ENCODE results near the gene DBX2. TPM values are rescaled to one million over a fixed set of nuclear protein-coding genes. Genes with fewer than 3 reads are reported as not detected.
"Not testable (repeated sequence)": the region's sequence is repeated elsewhere in the genome, so short reads cannot be mapped to it uniquely, and the experiment has no call there.

The DBX2 gene
- total RNA-seq: not detected
- total RNA-seq (2013): not detected

DNA sequence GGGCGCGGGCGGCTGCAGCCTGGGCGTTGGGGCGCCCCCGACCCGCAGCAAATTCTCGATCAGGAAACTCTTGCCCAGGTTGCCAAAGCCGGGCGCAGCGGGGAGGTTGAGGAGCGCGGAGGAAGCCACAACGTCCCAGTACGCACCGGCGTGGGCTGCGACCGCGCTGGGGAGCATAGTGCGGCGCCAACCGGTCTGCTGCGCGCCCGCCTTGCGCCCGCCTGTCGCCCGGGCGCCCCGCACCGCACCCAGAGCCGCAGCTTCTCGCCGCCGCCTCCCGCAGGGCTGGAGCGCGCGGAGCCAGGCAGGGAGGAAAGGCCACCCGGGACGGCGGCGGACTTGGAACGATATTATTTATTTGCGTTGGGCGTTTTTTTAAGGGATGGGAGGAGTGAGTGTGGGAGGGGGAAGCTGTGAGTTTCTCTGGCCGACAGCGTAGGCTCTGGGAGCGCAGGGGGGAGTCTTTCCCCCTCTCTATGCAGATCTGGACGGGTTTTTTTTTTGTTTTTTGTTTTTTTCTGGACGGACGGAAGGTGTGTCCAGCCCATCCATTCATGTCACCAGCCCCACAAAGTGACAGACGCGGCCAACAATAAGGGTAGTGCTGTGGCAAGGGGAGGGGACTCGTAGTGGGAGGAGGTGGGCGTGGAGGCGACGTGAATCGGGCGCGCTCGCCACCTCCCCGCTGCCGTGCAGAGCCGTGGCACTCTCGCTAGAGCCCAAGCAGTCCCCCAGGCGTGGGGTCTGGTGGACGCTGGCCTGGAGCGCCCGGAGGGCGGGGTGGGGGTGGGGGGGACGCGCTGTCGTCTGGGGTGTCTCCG lies at the start of gene DBX2:
Gene DBX2 (minus strand): TSS at position 349 of the 821 bp plus-strand sequence. CDS start 172 bp downstream, at position 177.
- Histone ChIP-seq H3K36me3 (ENCODE audit: control insufficient read depth, insufficient read depth, low read length) (no peaks in the 10 kb centered on the region), H3K27ac (ENCODE audit: low read length) (no peak within 1 kb of the TSS), H3K9me3 (ENCODE audit: control insufficient read depth, insufficient read depth, low read length) (no peaks in the 10 kb centered on the region), H3K27me3 (ENCODE audit: control insufficient read depth, insufficient read depth, low read length) (peaks cover 18% of the 10 kb centered on the region), H3K4me1 (ENCODE audit: control insufficient read depth, insufficient read depth, low read length) (peaks cover 4% of the 10 kb centered on the region), H3K4me3 (ENCODE audit: low read length) (no peak within 1 kb of the TSS)
- intact Hi-C loops (cut with micrococcal nuclease): no loop called here
- Mint-ChIP-seq H3K4me1 (peaks cover 0 to 4% of the 10 kb centered on the region in 2 donors), H3K27ac (no peak within 1 kb of the TSS), H3K27me3 (ENCODE audit: low read depth in 2 of 2) (peaks cover 33 to 63% of the 10 kb centered on the region in 2 donors), H3K9me3 (peaks cover 2 to 6% of the 10 kb centered on the region in 2 donors), H3K36me3 (no peaks in the 10 kb centered on the region), H3K4me3 (no peak within 1 kb of the TSS)
- DNase-seq (no peak), ATAC-seq (no peak)
- TF ChIP-seq, protein P1, sequence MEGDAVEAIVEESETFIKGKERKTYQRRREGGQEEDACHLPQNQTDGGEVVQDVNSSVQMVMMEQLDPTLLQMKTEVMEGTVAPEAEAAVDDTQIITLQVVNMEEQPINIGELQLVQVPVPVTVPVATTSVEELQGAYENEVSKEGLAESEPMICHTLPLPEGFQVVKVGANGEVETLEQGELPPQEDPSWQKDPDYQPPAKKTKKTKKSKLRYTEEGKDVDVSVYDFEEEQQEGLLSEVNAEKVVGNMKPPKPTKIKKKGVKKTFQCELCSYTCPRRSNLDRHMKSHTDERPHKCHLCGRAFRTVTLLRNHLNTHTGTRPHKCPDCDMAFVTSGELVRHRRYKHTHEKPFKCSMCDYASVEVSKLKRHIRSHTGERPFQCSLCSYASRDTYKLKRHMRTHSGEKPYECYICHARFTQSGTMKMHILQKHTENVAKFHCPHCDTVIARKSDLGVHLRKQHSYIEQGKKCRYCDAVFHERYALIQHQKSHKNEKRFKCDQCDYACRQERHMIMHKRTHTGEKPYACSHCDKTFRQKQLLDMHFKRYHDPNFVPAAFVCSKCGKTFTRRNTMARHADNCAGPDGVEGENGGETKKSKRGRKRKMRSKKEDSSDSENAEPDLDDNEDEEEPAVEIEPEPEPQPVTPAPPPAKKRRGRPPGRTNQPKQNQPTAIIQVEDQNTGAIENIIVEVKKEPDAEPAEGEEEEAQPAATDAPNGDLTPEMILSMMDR (IDR thresholded peaks at IDR 0.05): no peak
- 3% methylated on average over 73 of the region's 77 CpGs for WGBS (ENCODE audit: insufficient coverage)

DNA sequence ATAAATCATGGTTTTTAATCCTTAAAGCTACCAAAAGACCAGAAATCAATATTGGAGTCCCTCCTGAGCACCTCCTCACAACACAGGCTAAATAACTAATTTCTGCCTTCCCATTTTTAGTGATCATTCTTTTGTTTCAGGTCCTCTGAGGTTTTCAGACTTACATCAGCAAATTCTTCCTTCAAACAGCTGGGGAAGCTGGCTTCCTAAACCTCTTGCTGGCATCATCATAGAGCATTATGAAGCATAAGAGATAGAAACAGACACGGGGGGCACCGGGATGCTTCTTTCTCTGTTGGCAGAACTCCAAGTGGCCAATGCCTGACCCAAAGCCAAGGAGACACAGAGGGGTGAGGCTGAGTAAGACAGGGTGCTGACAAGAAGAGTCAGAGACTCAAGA lies 47.9 kb upstream of the DBX2 start:
- H3K27ac Mint-ChIP-seq: no peak overlapping the region
- H3K9me3 ChIP-seq (ENCODE audit: control insufficient read depth, insufficient read depth, low read length): no peaks in the 10 kb centered on the region
- no peak overlapping the region for H3K4me3 ChIP-seq (ENCODE audit: low read length)
- H3K27ac ChIP-seq (ENCODE audit: low read length): no peak overlapping the region
- H3K36me3 Mint-ChIP-seq: no peaks in the 10 kb centered on the region
- no peak for DNase-seq
- H3K27me3 Mint-ChIP-seq (ENCODE audit: low read depth in 2 of 2): peaks cover 6 to 27% of the 10 kb centered on the region in 2 donors
- no peaks in the 10 kb centered on the region for H3K4me1 Mint-ChIP-seq
- no peaks in the 10 kb centered on the region for H3K36me3 ChIP-seq (ENCODE audit: control insufficient read depth, insufficient read depth, low read length)
- intact Hi-C loops (cut with micrococcal nuclease): no loop called here
- H3K27me3 ChIP-seq (ENCODE audit: control insufficient read depth, insufficient read depth, low read length): no peaks in the 10 kb centered on the region
- no peaks in the 10 kb centered on the region for H3K4me1 ChIP-seq (ENCODE audit: control insufficient read depth, insufficient read depth, low read length)
- H3K9me3 Mint-ChIP-seq: peaks cover 0 to 3% of the 10 kb centered on the region in 2 donors
- ATAC-seq: no peak
- no peak overlapping the region for H3K4me3 Mint-ChIP-seq
- TF ChIP-seq, protein P1 (IDR thresholded peaks at IDR 0.05): no peak
- 79% methylated on average over 2 of the region's 2 CpGs for WGBS (ENCODE audit: insufficient coverage)

DNA sequence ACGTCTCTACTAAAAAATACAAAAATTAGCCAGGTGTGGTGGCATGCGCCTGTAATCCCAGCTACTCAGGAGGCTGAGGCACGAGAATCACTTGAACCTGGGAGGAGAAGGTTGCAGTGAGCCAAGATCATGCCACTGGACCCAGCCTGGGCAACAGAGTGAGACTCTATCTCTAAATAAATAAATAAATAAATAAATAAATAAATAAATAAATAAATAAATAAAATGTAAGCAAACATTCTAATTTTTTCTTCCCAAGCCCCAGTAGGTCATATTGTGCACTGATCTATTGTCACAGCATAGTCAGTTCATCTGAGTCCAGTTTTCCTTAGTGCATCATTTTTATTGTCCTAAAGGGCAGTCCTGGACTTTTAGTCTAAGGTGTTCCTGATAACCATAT lies 44.5 kb upstream of the DBX2 start:
- H3K27me3 ChIP-seq (ENCODE audit: control insufficient read depth, insufficient read depth, low read length); H3K4me1 ChIP-seq (ENCODE audit: control insufficient read depth, insufficient read depth, low read length); H3K27ac Mint-ChIP-seq; ATAC-seq; H3K9me3 Mint-ChIP-seq; H3K27ac ChIP-seq (ENCODE audit: low read length); H3K36me3 Mint-ChIP-seq; DNase-seq; H3K9me3 ChIP-seq (ENCODE audit: control insufficient read depth, insufficient read depth, low read length); H3K4me1 Mint-ChIP-seq; H3K4me3 Mint-ChIP-seq; H3K36me3 ChIP-seq (ENCODE audit: control insufficient read depth, insufficient read depth, low read length); H3K4me3 ChIP-seq (ENCODE audit: low read length); intact Hi-C loops (cut with micrococcal nuclease): not testable (repeated sequence)
- WGBS (ENCODE audit: insufficient coverage): 69% methylated on average over 2 of the region's 3 CpGs
- peaks cover 8 to 30% of the 10 kb centered on the region in 2 donors for H3K27me3 Mint-ChIP-seq (ENCODE audit: low read depth in 2 of 2)

DNA sequence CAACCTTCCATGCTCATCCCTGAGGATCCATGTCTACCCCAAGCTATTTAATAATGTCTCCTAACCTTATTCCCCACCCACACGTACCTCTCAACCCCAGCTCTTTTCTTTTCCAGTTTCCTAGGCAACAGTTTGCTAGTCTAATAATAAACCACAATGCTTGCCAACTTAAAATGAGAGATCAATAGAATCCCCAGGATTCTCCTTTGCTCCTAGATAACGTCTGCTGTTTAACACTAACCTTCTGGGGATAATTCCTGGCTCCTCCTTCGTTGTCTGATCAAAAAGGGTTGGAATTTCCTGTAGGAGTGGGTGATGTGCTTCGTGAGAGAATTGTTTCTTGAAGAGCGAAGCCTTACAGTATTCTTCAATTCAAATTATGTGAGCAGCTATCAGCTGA lies 42.2 kb upstream of the DBX2 start:
- H3K36me3 Mint-ChIP-seq: no peaks in the 10 kb centered on the region
- no peaks in the 10 kb centered on the region for H3K27me3 ChIP-seq (ENCODE audit: control insufficient read depth, insufficient read depth, low read length)
- TF ChIP-seq, protein P1 (IDR thresholded peaks at IDR 0.05): no peak
- intact Hi-C loops (cut with micrococcal nuclease): no loop called here
- no peak overlapping the region for H3K27ac ChIP-seq (ENCODE audit: low read length)
- peaks cover 9 to 23% of the 10 kb centered on the region in 2 donors for H3K27me3 Mint-ChIP-seq (ENCODE audit: low read depth in 2 of 2)
- ATAC-seq (no peak), DNase-seq (no peak)
- H3K4me1 Mint-ChIP-seq: no peaks in the 10 kb centered on the region
- H3K4me3 ChIP-seq (ENCODE audit: low read length): no peak overlapping the region
- no peaks in the 10 kb centered on the region for H3K36me3 ChIP-seq (ENCODE audit: control insufficient read depth, insufficient read depth, low read length)
- H3K4me1 ChIP-seq (ENCODE audit: control insufficient read depth, insufficient read depth, low read length): no peaks in the 10 kb centered on the region
- WGBS (ENCODE audit: insufficient coverage): 53% methylated on average over 5 of the region's 5 CpGs
- H3K9me3 Mint-ChIP-seq: no peaks in the 10 kb centered on the region
- H3K4me3 Mint-ChIP-seq: no peak overlapping the region
- H3K27ac Mint-ChIP-seq: no peak overlapping the region
- H3K9me3 ChIP-seq (ENCODE audit: control insufficient read depth, insufficient read depth, low read length): no peaks in the 10 kb centered on the region
